Measurements from ENCODE around the gene RTP5.

The RTP5 gene

DNA sequence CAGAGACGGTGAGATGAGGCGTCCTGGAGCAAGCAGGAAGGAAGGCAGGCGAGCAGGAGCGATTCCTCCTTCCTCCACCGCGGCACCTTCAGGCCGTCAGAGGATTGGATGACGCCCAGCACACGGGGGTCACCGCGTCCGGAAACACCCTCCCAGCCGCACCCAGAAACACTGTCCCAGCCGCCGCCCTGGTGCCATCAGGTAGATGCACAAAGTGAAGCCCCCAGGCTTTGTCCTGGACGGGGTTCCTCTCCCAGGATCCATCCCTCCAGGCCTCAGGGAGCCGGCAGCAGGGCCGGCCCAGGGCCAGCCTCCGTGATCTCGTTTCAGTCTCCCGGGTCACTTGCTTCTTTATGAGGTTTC lies 31.5 kb downstream of the RTP5 start:
- TF ChIP-seq, protein P1, sequence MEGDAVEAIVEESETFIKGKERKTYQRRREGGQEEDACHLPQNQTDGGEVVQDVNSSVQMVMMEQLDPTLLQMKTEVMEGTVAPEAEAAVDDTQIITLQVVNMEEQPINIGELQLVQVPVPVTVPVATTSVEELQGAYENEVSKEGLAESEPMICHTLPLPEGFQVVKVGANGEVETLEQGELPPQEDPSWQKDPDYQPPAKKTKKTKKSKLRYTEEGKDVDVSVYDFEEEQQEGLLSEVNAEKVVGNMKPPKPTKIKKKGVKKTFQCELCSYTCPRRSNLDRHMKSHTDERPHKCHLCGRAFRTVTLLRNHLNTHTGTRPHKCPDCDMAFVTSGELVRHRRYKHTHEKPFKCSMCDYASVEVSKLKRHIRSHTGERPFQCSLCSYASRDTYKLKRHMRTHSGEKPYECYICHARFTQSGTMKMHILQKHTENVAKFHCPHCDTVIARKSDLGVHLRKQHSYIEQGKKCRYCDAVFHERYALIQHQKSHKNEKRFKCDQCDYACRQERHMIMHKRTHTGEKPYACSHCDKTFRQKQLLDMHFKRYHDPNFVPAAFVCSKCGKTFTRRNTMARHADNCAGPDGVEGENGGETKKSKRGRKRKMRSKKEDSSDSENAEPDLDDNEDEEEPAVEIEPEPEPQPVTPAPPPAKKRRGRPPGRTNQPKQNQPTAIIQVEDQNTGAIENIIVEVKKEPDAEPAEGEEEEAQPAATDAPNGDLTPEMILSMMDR (conservative IDR thresholded peaks at IDR 0.05; ENCODE audit: low read length): no peak
- DNase-seq (ENCODE audit: low read depth): no peak
- no peak overlapping the region for H3K4me3 ChIP-seq (ENCODE audit: low read length)

DNA sequence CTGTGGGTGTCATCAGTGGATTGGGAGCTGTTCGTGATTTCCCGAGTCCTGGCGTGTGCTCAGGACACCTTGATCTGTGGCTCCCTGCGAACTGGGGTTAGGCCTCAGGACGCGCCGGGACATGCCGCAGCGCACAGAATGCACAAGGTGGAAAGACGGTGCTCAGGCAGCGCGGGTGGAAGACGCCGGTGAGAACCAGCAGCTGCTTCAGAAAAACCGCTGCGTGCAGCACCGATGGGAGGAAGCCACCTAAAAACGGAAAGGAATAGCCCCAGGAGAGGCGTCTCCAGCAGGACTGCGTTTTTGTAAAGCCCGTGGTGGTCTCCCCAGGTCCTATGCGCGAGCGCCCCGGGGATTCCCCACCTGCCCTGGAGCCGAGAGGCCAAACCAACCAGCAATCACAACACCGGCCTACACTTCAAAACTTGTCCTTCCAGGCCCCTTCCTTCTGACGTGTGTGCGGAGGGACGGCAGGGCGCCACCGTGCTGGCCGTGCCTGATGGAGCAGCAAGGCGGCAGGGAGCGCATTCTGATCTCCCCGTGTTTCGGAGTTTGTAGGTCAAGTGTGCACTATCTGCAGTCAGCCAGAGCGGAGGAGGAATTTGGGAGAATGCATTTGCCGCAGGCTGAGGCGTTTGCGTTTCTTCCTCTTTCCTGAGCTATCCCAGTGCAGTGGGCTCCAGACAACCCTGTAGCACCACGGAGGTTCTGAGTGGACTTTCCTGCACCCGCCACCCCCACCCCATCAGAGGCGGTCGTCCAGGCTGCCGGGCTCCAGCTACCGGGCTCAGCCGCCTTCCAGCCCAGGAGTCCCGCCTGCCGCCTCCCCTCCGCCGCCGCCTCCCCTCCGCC lies 32.2 kb downstream of the RTP5 start:
- DNase-seq (ENCODE audit: low read depth): no peak
- H3K4me3 ChIP-seq (ENCODE audit: low read length): no peak overlapping the region
- TF ChIP-seq, protein P1 (conservative IDR thresholded peaks at IDR 0.05; ENCODE audit: low read length): no peak

DNA sequence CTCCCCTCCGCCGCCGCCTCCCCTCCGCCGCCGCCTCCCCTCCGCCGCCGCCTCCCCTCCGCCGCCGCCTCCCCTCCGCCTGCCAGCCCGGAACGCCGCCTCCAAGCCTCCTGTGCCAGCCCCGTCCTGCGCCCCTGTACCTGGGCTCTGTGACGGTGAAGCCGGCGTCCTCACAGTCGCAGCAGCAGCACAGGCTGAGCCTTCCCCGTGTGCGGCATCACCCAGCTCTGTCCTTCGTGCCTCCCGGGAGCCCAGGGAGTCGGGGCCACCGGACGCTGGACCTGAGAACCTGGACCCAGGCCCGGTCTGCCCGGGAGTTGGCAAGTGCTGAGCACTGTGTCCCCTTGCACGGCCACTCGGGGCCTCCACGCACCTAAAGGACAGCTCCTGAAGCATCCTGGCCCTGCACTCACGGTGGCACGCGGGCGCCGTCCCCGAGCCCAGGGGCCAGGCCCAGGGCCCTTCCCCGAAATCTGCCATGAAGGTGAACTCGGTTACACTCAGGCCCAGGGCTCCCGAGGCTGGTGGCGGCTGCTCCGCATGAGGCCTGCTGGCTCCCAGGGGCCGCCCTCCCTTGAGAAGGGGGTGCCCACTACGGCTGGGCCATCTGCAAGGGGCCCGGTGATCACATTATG lies 32.9 kb downstream of the RTP5 start:
- DNase-seq (ENCODE audit: low read depth): no peak
- TF ChIP-seq, protein P1 (conservative IDR thresholded peaks at IDR 0.05; ENCODE audit: low read length): no peak
- H3K4me3 ChIP-seq (ENCODE audit: low read length): no peak overlapping the region

DNA sequence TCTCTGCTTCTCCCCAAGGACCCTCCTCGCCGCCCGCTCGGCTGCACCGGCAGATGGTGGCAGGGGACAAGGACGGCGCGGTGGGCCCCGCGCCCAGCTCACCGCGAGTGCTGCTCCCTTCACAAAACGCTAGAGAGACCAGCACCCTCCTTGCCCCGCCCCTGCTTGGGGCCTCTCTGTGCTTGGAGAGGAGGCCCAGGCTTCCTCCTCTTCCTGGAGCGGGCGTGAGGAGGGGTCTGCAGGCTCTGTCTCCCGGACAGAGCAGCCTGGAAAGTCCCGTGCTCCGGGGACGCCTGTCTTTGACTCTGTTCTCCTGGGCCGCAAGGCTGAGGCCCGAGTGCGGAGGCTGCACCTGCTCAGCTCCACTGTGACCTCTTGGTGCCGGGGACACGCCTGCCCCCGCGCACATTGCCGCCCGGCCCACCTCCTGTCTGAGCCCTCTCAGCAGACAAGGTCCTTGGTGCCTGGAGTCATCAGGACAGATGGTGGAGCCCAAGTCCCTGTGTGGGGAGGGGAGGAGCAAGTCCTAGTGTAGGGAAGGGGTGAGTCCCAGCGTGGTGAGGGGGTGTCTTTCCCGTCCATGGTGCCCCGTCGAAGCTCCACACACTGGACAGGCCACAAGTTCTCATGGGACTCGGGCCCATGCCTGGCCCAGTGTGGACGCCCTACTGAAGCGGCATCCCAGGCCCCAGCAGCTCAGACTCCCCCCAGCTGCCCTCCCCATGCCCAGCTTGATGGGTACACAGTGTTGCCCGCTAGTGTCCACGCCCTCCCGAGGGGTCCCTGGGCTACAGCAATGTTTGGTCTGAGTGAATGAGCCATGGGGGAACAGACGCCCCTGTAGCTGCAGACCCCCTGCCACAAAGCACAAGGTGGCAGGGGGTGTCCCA lies 33.8 kb downstream of the RTP5 start:
- DNase-seq (ENCODE audit: low read depth): no peak
- no peak overlapping the region for H3K4me3 ChIP-seq (ENCODE audit: low read length)
- TF ChIP-seq, protein P1 (conservative IDR thresholded peaks at IDR 0.05; ENCODE audit: low read length): no peak

DNA sequence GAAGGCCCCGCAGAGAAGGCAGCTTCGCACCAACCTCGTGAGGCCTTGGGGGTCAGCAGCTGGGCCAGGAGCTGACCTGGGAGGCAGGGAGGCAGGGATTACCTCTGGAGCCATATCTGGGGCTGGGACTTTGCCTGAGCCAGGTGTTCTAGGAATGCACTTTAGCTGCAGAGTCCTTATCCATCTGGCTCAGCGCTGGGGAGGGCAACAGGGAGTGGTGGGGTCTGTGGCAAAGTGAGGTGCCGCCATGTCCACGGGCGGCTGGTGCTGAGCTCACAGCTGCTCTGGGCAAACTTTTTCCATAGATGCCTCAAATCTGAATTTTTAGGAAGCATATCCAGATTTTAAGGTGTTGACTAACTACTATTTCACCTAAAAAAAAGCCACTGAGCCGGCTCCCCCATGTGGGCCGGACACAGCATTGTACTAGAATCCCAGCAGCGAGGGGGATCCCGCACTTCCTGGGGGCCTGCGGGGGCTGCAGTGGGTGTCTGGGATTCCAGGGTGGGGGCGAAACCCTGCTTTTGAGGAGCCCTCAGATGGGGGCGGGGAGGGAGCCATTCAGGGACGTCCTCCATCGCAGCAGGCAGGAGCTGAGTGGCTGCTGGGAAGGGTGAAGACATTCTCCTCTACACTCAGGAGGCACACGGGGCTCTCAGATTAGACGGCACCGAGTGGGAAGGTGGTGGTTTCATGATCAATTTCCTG lies 34.6 kb downstream of the RTP5 start:
- DNase-seq (ENCODE audit: low read depth): no peak
- TF ChIP-seq, protein P1 (conservative IDR thresholded peaks at IDR 0.05; ENCODE audit: low read length): no peak
- H3K4me3 ChIP-seq (ENCODE audit: low read length): no peak overlapping the region

DNA sequence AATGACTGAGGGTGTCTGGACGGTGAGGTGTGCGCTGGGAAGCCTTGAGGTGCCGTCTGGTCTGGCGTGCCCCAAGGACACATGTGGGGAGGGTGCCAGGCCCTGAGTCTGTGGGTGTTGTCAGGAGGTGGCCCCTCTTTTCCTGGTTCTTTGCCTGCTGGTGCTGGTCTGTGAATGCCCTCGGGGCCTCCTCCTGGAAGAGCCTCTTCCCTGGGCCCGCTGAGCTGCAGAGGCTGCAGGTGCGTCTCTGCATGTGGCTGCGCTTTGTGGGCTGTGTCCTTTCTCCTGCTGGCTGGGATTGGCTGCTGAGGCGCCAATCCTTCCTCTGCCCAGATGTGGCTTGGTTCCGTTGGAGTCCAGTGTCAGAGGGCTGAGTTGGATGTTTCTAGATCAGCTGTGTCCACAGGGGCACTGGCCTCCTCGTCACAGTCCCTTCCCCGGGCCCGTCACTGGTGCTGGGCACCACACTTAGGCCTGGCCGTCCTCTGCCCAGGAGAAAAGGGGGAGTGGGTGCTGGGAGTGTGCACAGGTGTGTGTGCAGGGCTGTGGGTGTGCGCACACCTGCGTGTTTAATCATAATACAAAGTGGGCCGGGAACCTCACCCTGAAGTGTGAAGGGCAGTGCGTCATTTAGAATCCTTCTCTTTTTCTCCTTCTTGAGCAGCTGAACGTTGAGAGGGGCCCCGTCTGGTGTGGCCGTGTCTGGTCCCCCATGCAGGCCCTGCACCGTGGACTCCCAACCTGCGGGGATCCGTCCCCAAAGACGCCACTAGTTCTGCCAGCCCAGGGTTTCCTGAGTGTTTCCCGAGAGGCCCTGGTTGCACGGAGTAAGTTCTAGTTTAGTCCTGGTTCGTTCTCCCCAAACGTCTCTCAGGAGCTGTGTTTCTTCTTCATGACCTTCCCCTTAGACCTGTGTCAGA lies 35.5 kb downstream of the RTP5 start:
- TF ChIP-seq, protein P1 (conservative IDR thresholded peaks at IDR 0.05; ENCODE audit: low read length): no peak
- no peak for DNase-seq (ENCODE audit: low read depth)
- H3K4me3 ChIP-seq (ENCODE audit: low read length): no peak overlapping the region

All from AG10803 (cell line).